NB4 (cell line): ENCODE results near the gene NDRG4.

Experiments used
- POLR2A ChIP-seq: IDR thresholded peaks from 2 replicates; pipeline ENCODE4 v1.6.1; 2011; ENCODE audit warnings: mild to moderate bottlenecking; ENCODE audit not compliant: insufficient read length; ENCODE audit errors: extremely low read depth
- TF ChIP-seq, protein P1 (sequence below): IDR thresholded peaks from one replicate; pipeline ENCODE4 v1.5.1; 2012; ENCODE audit warnings: low read depth, low read length
- TF ChIP-seq, protein P2 (sequence below): IDR thresholded peaks from 2 replicates; pipeline ENCODE4 v1.6.1; 2011; ENCODE audit warnings: low read depth, low read length

DNA sequence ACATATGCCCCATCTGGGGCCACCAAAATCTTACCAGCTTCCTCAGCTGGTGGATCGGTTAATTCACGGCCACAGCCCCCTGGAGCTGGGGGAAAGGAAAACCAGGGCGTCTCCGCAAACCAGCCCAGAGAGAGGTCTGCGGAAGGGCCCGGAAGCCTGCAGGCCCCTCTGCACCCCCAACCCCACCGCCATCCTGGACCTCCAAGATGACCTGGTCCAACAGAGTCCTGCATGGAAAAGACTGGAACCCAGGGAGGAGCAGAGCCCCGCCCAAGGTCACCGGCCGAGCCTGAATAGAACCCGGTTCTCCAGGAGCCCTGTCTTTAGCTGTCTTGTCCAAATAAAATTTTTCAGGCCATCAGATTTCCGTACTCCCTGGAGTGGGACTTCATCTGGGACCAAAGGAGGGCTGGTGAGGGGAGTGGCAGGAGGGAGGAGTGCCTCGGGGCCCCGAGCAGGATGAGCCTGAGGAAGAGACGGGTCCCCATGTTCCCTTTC lies 37.4 kb upstream of the NDRG4 start:
- TF ChIP-seq, protein P1, sequence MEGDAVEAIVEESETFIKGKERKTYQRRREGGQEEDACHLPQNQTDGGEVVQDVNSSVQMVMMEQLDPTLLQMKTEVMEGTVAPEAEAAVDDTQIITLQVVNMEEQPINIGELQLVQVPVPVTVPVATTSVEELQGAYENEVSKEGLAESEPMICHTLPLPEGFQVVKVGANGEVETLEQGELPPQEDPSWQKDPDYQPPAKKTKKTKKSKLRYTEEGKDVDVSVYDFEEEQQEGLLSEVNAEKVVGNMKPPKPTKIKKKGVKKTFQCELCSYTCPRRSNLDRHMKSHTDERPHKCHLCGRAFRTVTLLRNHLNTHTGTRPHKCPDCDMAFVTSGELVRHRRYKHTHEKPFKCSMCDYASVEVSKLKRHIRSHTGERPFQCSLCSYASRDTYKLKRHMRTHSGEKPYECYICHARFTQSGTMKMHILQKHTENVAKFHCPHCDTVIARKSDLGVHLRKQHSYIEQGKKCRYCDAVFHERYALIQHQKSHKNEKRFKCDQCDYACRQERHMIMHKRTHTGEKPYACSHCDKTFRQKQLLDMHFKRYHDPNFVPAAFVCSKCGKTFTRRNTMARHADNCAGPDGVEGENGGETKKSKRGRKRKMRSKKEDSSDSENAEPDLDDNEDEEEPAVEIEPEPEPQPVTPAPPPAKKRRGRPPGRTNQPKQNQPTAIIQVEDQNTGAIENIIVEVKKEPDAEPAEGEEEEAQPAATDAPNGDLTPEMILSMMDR = no peak
- TF ChIP-seq POLR2A = no peak
- TF ChIP-seq, protein P2, sequence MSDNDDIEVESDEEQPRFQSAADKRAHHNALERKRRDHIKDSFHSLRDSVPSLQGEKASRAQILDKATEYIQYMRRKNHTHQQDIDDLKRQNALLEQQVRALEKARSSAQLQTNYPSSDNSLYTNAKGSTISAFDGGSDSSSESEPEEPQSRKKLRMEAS = no peak
